ENCODE measurements around the gene AUTS2. TPM values are rescaled to one million over a fixed set of nuclear protein-coding genes. Genes with fewer than 3 reads are reported as not detected.
A peak's percentile ranks its signal among the peaks of the same experiment; 100 is the strongest.

AUTS2 gene
- total and polyA plus RNA-seq, 2 experiments from 2014 or later: 3.0 to 4.4 TPM

GRCh38 chr7:69770613-69771012, 172.3 kb downstream of the AUTS2 start:
- H3K4me1 ChIP-seq (ENCODE audit: insufficient read depth): 0 out of 2 replicates have a peak, but pooled peaks cover 9% of the 10 kb centered on the region
- no peak for DNase-seq
- no peaks in the 10 kb centered on the region for H3K79me2 ChIP-seq (ENCODE audit: insufficient read depth)
- in situ Hi-C loops (cut with MboI): no loop called here
- 82 to 87% methylated on average over 6 of the region's 6 CpGs for WGBS, 2 experiments (ENCODE audit: low coverage in 1 of 2, low lambda C conversion rate in 2 of 2, missing lambda C conversion rate in 2 of 2)
- no peak overlapping the region for H3K9ac ChIP-seq
- H4K20me1 ChIP-seq (ENCODE audit: insufficient read depth): no peaks in the 10 kb centered on the region
- H2AFZ ChIP-seq: no peak overlapping the region
- no peaks in the 10 kb centered on the region for H3K27me3 ChIP-seq (replicated peaks; ENCODE audit: insufficient read depth)
- no peak overlapping the region for H3K27ac ChIP-seq
- H3K4me2 ChIP-seq (ENCODE audit: unreplicated experiment): no peak overlapping the region
- H3K36me3 ChIP-seq (ENCODE audit: low read depth): no peaks in the 10 kb centered on the region
- H3K4me3 ChIP-seq: no peak overlapping the region
- no peaks in the 10 kb centered on the region for H3K9me3 ChIP-seq (ENCODE audit: low read depth)
- no peaks in the 10 kb centered on the region for H3F3A ChIP-seq (ENCODE audit: insufficient read depth)
- no peak for TF ChIP-seq EZH2phosphoT487 (IDR thresholded peaks at IDR 0.05; ENCODE audit: insufficient read depth, low read depth)
- TF ChIP-seq EZH2 (IDR thresholded peaks at IDR 0.05; ENCODE audit: insufficient read depth, poor library complexity, severe bottlenecking): no peak
- H3K9me2 ChIP-seq (ENCODE audit: insufficient read depth): no peaks in the 10 kb centered on the region

GRCh38 chr7:69772718-69773436, 174.6 kb downstream of the AUTS2 start:
- H3K36me3 ChIP-seq (ENCODE audit: low read depth): no peaks in the 10 kb centered on the region
- no peak overlapping the region for H3K4me3 ChIP-seq
- H3F3A ChIP-seq (ENCODE audit: insufficient read depth): no peaks in the 10 kb centered on the region
- no peaks in the 10 kb centered on the region for H3K79me2 ChIP-seq (ENCODE audit: insufficient read depth)
- DNase-seq: no peak
- H3K4me1 ChIP-seq (ENCODE audit: insufficient read depth): 0 out of 2 replicates have a peak, but pooled peaks cover 9% of the 10 kb centered on the region
- no peaks in the 10 kb centered on the region for H3K27me3 ChIP-seq (replicated peaks; ENCODE audit: insufficient read depth)
- H3K4me2 ChIP-seq (ENCODE audit: unreplicated experiment): no peak overlapping the region
- TF ChIP-seq EZH2phosphoT487 (IDR thresholded peaks at IDR 0.05; ENCODE audit: insufficient read depth, low read depth) (no peak), EZH2 (IDR thresholded peaks at IDR 0.05; ENCODE audit: insufficient read depth, poor library complexity, severe bottlenecking) (no peak)
- H3K9me3 ChIP-seq (ENCODE audit: low read depth): no peaks in the 10 kb centered on the region
- H2AFZ ChIP-seq: no peak overlapping the region
- in situ Hi-C loops (cut with MboI): no loop called here
- no peak overlapping the region for H3K9ac ChIP-seq
- no peaks in the 10 kb centered on the region for H4K20me1 ChIP-seq (ENCODE audit: insufficient read depth)
- WGBS, 2 experiments (ENCODE audit: low coverage in 1 of 2, low lambda C conversion rate in 2 of 2, missing lambda C conversion rate in 2 of 2): 75 to 77% methylated on average over 9 of the region's 9 CpGs
- no peaks in the 10 kb centered on the region for H3K9me2 ChIP-seq (ENCODE audit: insufficient read depth)
- no peak overlapping the region for H3K27ac ChIP-seq

- H3K4me2 ChIP-seq (ENCODE audit: unreplicated experiment): no peak overlapping the region
- TF ChIP-seq EZH2 (IDR thresholded peaks at IDR 0.05; ENCODE audit: insufficient read depth, poor library complexity, severe bottlenecking) (no peak), EZH2phosphoT487 (IDR thresholded peaks at IDR 0.05; ENCODE audit: insufficient read depth, low read depth) (no peak)
- H3K36me3 ChIP-seq (ENCODE audit: low read depth): no peaks in the 10 kb centered on the region
- no peaks in the 10 kb centered on the region for H3K9me3 ChIP-seq (ENCODE audit: low read depth)
- no peak for DNase-seq
- no peak overlapping the region for H2AFZ ChIP-seq
- WGBS, 2 experiments (ENCODE audit: low coverage in 1 of 2, low lambda C conversion rate in 2 of 2, missing lambda C conversion rate in 2 of 2): 68 to 72% methylated on average over 9 of the region's 9 CpGs
- H3K79me2 ChIP-seq (ENCODE audit: insufficient read depth): no peaks in the 10 kb centered on the region
- in situ Hi-C loops (cut with MboI): no loop called here
- 0 out of 2 replicates have a peak, but pooled peaks cover 9% of the 10 kb centered on the region for H3K4me1 ChIP-seq (ENCODE audit: insufficient read depth)
- H4K20me1 ChIP-seq (ENCODE audit: insufficient read depth): no peaks in the 10 kb centered on the region
- H3K27me3 ChIP-seq (replicated peaks; ENCODE audit: insufficient read depth): no peaks in the 10 kb centered on the region
- H3F3A ChIP-seq (ENCODE audit: insufficient read depth): no peaks in the 10 kb centered on the region
- no peaks in the 10 kb centered on the region for H3K9me2 ChIP-seq (ENCODE audit: insufficient read depth)
- no peak overlapping the region for H3K27ac ChIP-seq
- H3K9ac ChIP-seq: no peak overlapping the region
- H3K4me3 ChIP-seq: no peak overlapping the region
Observed at GRCh38 chr7:69773535-69774225, 175.4 kb downstream of the AUTS2 start.

GRCh38 chr7:69775231-69775771, 177.0 kb downstream of the AUTS2 start:
- H3K4me1 ChIP-seq (ENCODE audit: insufficient read depth): 0 out of 2 replicates have a peak, but pooled peaks cover 9% of the 10 kb centered on the region
- H3K9me2 ChIP-seq (ENCODE audit: insufficient read depth): no peaks in the 10 kb centered on the region
- H3K4me2 ChIP-seq (ENCODE audit: unreplicated experiment): no peak overlapping the region
- peak; percentile 76 for DNase-seq
- no peak overlapping the region for H2AFZ ChIP-seq
- no peak overlapping the region for H3K4me3 ChIP-seq
- TF ChIP-seq EZH2 (IDR thresholded peaks at IDR 0.05; ENCODE audit: insufficient read depth, poor library complexity, severe bottlenecking) (no peak), EZH2phosphoT487 (IDR thresholded peaks at IDR 0.05; ENCODE audit: insufficient read depth, low read depth) (no peak)
- no peaks in the 10 kb centered on the region for H3F3A ChIP-seq (ENCODE audit: insufficient read depth)
- no peaks in the 10 kb centered on the region for H3K27me3 ChIP-seq (replicated peaks; ENCODE audit: insufficient read depth)
- H3K9me3 ChIP-seq (ENCODE audit: low read depth): no peaks in the 10 kb centered on the region
- WGBS, 2 experiments (ENCODE audit: low coverage in 1 of 2, low lambda C conversion rate in 2 of 2, missing lambda C conversion rate in 2 of 2): 64 to 67% methylated on average over 6 of the region's 6 CpGs
- no peaks in the 10 kb centered on the region for H3K36me3 ChIP-seq (ENCODE audit: low read depth)
- H3K27ac ChIP-seq: peak overlapping the region; percentile 50
- H3K9ac ChIP-seq: no peak overlapping the region
- H4K20me1 ChIP-seq (ENCODE audit: insufficient read depth): no peaks in the 10 kb centered on the region
- in situ Hi-C loops (cut with MboI): no loop called here
- H3K79me2 ChIP-seq (ENCODE audit: insufficient read depth): no peaks in the 10 kb centered on the region

Data from GM23248 (cell line).